ENCODE results near the gene MOBP.

MOBP gene

DNA sequence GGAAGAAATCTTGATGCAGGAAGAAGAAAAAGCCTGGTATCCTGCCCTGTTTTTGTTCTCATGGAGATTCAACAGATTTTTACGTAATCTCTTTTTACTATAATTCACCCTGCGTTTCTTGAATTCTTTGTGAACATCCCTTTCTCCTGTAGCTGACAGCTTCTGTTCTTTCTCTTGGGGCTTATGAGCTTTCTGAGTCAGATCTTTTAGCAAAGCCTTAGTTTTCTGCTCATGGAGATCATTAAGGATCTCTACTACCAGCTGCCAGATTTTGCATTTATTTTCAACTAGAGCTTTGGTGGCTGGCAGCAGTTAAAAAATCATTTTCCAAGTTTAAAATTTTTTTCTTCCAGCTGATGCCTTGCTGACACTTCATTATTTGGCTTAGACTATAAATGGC lies 51.6 kb downstream of the MOBP start:
- TF ChIP-seq, protein P1, sequence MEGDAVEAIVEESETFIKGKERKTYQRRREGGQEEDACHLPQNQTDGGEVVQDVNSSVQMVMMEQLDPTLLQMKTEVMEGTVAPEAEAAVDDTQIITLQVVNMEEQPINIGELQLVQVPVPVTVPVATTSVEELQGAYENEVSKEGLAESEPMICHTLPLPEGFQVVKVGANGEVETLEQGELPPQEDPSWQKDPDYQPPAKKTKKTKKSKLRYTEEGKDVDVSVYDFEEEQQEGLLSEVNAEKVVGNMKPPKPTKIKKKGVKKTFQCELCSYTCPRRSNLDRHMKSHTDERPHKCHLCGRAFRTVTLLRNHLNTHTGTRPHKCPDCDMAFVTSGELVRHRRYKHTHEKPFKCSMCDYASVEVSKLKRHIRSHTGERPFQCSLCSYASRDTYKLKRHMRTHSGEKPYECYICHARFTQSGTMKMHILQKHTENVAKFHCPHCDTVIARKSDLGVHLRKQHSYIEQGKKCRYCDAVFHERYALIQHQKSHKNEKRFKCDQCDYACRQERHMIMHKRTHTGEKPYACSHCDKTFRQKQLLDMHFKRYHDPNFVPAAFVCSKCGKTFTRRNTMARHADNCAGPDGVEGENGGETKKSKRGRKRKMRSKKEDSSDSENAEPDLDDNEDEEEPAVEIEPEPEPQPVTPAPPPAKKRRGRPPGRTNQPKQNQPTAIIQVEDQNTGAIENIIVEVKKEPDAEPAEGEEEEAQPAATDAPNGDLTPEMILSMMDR (IDR thresholded peaks at IDR 0.05; ENCODE audit: control insufficient read depth, insufficient read depth, low read depth, low read length, missing control alignments) = no peak
- H3K4me3 ChIP-seq (ENCODE audit: control insufficient read depth, low read depth, low read length) = no peak overlapping the region
- no peak for DNase-seq (ENCODE audit: low read depth)

DNA sequence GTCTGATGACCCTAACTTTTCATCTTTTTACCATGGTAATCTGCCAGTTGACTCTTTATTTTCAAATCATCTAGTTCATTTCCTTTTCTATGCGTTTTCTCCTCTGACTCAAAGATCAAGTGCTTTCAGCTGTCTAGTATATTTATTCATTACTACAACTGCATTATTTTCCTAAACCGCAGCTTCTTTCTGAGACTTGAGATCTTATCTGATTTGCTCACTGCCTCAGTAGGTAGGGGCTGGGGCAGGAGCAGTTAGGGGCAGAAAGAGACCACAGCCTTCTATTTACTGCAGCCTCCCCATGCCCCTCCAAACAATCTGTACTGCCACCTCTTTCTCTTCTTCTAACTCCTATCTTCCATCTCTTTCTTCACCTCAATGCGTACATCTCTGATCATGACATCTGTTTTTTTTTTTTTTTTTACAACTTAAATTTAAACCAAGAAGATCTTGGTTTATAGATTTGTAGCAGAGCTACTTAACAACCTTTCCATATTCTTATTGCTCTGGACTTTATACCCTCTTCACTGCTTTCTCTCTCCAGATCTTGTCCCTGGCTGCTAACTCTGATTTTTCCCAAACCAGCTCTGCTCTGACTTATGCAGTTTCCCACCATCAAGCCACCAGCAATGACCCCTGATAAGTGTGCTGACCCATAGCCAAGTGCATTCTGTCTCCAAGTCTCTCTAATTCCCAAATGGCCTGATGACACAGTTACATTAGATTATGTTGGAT lies 52.2 kb downstream of the MOBP start:
- DNase-seq (ENCODE audit: low read depth) = no peak
- no peak overlapping the region for H3K4me3 ChIP-seq (ENCODE audit: control insufficient read depth, low read depth, low read length)
- TF ChIP-seq, protein P1 (IDR thresholded peaks at IDR 0.05; ENCODE audit: control insufficient read depth, insufficient read depth, low read depth, low read length, missing control alignments) = no peak

DNA sequence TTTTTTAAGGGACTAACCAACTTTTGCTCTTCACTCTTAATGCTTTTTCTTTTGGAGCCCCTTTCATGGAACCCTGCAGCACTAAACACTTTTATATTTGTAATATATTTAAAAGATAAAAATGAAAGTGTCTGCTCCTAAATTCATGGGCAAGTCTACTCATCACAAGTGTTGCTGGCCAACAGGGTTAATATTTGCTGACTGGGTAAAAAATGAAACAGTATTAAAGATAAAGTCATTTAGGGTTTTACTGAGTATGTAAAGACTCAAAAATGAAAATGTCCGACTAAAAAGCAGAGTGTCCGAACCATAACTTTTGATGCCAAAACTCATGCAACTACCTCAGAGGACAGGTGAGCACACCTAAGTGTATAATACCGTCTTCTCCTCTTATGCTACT lies 54.0 kb downstream of the MOBP start:
- H3K4me3 ChIP-seq (ENCODE audit: control insufficient read depth, low read depth, low read length) = no peak overlapping the region
- DNase-seq (ENCODE audit: low read depth) = no peak
- TF ChIP-seq, protein P1 (IDR thresholded peaks at IDR 0.05; ENCODE audit: control insufficient read depth, insufficient read depth, low read depth, low read length, missing control alignments) = no peak

DNA sequence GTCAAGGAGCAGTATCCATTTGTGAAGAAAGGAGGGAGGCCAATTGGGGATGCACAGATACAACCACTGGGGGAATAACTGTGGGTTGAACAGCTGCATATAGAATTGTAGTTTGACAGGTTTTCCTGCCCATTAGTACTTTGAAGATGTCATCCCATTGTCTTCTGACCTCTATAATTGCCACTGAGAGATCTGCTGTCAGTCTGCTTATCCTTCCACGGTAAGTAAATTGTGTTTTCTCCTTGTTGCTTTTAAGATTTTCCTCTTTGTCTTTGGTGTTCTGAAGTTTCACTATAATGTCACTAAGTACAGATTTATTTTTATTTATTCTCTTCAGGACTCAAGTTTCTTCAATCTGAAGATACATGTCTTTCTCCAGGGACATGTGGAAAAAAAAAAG lies 56.6 kb downstream of the MOBP start:
- no peak overlapping the region for H3K4me3 ChIP-seq (ENCODE audit: control insufficient read depth, low read depth, low read length)
- DNase-seq (ENCODE audit: low read depth) = no peak
- TF ChIP-seq, protein P1 (IDR thresholded peaks at IDR 0.05; ENCODE audit: control insufficient read depth, insufficient read depth, low read depth, low read length, missing control alignments) = no peak

DNA sequence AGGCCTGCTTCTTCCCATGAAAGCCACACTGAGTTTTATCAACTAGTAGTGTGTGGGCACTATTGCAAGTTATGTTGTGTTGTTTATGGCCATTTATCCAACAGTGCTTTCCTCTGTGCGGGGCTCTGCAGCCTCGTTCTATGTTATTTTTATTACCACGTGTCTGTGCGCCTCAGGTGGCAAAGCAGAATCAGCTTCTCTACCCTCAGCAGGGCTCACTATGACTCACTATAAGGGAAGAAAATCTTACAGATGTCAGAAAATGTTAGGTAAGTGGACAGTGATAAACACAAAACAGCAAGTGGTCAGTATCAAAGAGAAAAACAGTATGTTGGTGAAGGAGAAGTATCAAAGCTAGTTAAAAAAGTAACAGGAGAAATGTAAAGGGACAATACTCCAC lies 61.4 kb downstream of the MOBP start:
- TF ChIP-seq, protein P1 (IDR thresholded peaks at IDR 0.05; ENCODE audit: control insufficient read depth, insufficient read depth, low read depth, low read length, missing control alignments) = no peak
- DNase-seq (ENCODE audit: low read depth) = no peak
- no peak overlapping the region for H3K4me3 ChIP-seq (ENCODE audit: control insufficient read depth, low read depth, low read length)

DNA sequence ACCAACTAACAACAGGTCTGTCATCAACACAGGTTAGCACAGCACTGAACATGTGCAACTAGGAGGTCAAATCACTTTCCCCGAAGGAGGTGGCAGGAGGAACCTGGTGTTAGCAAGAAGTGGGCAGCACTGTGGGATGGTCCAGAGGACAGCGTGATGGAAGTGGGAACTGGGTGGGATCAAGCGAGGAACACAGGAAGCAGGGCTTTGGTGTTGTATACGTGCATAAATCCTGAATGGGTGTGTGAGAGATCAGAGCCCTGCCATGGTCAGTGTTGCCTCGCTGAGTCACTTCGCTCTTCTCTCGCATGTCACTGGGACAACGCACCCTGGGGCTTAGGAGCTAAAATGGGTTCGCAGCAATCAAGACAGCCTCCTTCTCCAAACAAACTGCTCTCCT lies 62.1 kb downstream of the MOBP start:
- DNase-seq (ENCODE audit: low read depth) = no peak
- no peak overlapping the region for H3K4me3 ChIP-seq (ENCODE audit: control insufficient read depth, low read depth, low read length)
- TF ChIP-seq, protein P1 (IDR thresholded peaks at IDR 0.05; ENCODE audit: control insufficient read depth, insufficient read depth, low read depth, low read length, missing control alignments) = no peak
